Measurements from ENCODE around the gene ERFL.
A peak's percentile ranks its signal among the peaks of the same experiment; 100 is the strongest.

Gene ERFL

DNA sequence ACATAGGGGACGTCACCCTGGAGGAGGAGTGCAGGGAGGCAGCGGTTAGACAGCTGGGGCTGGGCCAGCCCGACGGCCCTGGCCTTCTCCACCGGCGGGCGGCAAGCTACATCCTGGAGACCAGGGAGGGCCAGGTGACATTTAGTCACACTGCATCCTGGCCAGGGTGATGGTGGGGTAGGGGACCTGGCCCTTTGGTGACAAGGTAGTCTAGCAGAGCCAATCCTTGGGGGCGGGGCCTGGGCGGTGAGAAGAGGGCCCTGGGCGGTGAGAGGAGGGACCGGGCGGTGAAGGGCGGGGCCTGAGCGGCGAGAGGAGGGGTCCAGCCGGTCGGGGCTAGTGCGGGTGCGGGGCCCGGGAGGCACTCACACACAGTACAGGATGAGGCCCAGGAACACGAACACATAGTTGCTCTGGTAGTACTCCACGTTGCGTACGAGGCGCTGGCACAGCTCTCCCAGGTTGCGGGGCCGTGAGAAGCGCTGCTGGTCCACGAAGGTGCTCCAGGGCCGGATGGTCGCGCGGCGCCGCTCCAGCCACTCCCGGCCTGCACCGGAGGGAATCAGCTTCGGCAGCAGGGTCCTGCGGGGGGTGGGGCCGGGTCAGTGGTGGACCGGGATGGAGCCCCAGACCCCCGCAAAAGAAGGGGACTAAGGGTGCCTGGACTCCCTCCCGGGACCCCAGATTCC lies 30.3 kb upstream of the ERFL start (continued):
- TF ChIP-seq ZNF391 (tag by site-specific recombination; IDR thresholded peaks at IDR 0.05; ENCODE audit: borderline replicate concordance, low read depth): peak; percentile 69; the same call in 1 of the 2 replicates
- TF ChIP-seq, protein P1, sequence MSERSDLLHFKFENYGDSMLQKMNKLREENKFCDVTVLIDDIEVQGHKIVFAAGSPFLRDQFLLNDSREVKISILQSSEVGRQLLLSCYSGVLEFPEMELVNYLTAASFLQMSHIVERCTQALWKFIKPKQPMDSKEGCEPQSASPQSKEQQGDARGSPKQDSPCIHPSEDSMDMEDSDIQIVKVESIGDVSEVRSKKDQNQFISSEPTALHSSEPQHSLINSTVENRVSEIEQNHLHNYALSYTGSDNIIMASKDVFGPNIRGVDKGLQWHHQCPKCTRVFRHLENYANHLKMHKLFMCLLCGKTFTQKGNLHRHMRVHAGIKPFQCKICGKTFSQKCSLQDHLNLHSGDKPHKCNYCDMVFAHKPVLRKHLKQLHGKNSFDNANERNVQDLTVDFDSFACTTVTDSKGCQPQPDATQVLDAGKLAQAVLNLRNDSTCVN (tag by site-specific recombination; optimal IDR thresholded peaks at IDR 0.05): peak; percentile 56
- no peak for TF ChIP-seq ZNF23 (tag by site-specific recombination; IDR thresholded peaks at IDR 0.05; ENCODE audit: borderline replicate concordance)
- TF ChIP-seq, protein P2, sequence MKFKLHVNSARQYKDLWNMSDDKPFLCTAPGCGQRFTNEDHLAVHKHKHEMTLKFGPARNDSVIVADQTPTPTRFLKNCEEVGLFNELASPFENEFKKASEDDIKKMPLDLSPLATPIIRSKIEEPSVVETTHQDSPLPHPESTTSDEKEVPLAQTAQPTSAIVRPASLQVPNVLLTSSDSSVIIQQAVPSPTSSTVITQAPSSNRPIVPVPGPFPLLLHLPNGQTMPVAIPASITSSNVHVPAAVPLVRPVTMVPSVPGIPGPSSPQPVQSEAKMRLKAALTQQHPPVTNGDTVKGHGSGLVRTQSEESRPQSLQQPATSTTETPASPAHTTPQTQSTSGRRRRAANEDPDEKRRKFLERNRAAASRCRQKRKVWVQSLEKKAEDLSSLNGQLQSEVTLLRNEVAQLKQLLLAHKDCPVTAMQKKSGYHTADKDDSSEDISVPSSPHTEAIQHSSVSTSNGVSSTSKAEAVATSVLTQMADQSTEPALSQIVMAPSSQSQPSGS (tag by site-specific recombination; IDR thresholded peaks at IDR 0.05; ENCODE audit: low read depth): no peak
- TF ChIP-seq, protein P3, sequence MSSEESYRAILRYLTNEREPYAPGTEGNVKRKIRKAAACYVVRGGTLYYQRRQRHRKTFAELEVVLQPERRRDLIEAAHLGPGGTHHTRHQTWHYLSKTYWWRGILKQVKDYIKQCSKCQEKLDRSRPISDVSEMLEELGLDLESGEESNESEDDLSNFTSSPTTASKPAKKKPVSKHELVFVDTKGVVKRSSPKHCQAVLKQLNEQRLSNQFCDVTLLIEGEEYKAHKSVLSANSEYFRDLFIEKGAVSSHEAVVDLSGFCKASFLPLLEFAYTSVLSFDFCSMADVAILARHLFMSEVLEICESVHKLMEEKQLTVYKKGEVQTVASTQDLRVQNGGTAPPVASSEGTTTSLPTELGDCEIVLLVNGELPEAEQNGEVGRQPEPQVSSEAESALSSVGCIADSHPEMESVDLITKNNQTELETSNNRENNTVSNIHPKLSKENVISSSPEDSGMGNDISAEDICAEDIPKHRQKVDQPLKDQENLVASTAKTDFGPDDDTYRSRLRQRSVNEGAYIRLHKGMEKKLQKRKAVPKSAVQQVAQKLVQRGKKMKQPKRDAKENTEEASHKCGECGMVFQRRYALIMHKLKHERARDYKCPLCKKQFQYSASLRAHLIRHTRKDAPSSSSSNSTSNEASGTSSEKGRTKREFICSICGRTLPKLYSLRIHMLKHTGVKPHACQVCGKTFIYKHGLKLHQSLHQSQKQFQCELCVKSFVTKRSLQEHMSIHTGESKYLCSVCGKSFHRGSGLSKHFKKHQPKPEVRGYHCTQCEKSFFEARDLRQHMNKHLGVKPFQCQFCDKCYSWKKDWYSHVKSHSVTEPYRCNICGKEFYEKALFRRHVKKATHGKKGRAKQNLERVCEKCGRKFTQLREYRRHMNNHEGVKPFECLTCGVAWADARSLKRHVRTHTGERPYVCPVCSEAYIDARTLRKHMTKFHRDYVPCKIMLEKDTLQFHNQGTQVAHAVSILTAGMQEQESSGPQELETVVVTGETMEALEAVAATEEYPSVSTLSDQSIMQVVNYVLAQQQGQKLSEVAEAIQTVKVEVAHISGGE (tag by site-specific recombination; conservative IDR thresholded peaks at IDR 0.05; ENCODE audit: low read depth): peak; percentile 22
- no peak for TF ChIP-seq PRDM1 (tag by site-specific recombination; IDR thresholded peaks at IDR 0.05)
- TF ChIP-seq, protein P4, sequence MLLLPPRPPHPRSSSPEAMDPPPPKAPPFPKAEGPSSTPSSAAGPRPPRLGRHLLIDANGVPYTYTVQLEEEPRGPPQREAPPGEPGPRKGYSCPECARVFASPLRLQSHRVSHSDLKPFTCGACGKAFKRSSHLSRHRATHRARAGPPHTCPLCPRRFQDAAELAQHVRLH (tag by site-specific recombination; IDR thresholded peaks at IDR 0.05): 0 out of 2 replicates have a peak, but pooled peaks have one; percentile 57
- TF ChIP-seq ZNF350 (tag by site-specific recombination; IDR thresholded peaks at IDR 0.05): no peak
- TF ChIP-seq, protein P5, sequence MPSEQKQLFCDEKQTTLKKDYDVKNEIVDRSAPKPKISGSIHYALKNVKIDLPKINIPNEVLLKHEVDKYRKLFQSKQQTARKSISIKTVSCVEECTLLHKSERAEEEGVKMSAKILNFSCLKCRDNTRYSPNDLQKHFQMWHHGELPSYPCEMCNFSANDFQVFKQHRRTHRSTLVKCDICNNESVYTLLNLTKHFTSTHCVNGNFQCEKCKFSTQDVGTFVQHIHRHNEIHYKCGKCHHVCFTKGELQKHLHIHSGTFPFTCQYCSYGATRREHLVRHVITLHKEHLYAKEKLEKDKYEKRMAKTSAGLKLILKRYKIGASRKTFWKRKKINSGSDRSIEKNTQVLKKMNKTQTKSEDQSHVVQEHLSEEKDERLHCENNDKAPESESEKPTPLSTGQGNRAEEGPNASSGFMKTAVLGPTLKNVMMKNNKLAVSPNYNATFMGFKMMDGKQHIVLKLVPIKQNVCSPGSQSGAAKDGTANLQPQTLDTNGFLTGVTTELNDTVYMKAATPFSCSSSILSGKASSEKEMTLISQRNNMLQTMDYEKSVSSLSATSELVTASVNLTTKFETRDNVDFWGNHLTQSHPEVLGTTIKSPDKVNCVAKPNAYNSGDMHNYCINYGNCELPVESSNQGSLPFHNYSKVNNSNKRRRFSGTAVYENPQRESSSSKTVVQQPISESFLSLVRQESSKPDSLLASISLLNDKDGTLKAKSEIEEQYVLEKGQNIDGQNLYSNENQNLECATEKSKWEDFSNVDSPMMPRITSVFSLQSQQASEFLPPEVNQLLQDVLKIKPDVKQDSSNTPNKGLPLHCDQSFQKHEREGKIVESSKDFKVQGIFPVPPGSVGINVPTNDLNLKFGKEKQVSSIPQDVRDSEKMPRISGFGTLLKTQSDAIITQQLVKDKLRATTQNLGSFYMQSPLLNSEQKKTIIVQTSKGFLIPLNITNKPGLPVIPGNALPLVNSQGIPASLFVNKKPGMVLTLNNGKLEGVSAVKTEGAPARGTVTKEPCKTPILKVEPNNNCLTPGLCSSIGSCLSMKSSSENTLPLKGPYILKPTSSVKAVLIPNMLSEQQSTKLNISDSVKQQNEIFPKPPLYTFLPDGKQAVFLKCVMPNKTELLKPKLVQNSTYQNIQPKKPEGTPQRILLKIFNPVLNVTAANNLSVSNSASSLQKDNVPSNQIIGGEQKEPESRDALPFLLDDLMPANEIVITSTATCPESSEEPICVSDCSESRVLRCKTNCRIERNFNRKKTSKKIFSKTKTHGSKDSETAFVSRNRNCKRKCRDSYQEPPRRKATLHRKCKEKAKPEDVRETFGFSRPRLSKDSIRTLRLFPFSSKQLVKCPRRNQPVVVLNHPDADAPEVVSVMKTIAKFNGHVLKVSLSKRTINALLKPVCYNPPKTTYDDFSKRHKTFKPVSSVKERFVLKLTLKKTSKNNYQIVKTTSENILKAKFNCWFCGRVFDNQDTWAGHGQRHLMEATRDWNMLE (tag by site-specific recombination; conservative IDR thresholded peaks at IDR 0.05; ENCODE audit: low read depth): no peak
- 0 out of 2 replicates have a peak, but pooled peaks have one; percentile 60 for TF ChIP-seq ZNF777 (tag by site-specific recombination; IDR thresholded peaks at IDR 0.05; ENCODE audit: borderline replicate concordance)
- TF ChIP-seq ZNF561 (tag by site-specific recombination; IDR thresholded peaks at IDR 0.05; ENCODE audit: borderline replicate concordance): peak; percentile 70
- TF ChIP-seq ZNF138 (tag by site-specific recombination; IDR thresholded peaks at IDR 0.05; ENCODE audit: borderline replicate concordance): peak; percentile 38; the same call in 1 of the 2 replicates
- 0 out of 2 replicates have a peak, but pooled peaks have one; percentile 39 for TF ChIP-seq GLI4 (tag by site-specific recombination; IDR thresholded peaks at IDR 0.05)
- no peak for TF ChIP-seq ZNF169 (tag by site-specific recombination; IDR thresholded peaks at IDR 0.05)
- TF ChIP-seq ZSCAN23 (tag by site-specific recombination; IDR thresholded peaks at IDR 0.05): no peak
- TF ChIP-seq ZFP37 (tag by site-specific recombination; IDR thresholded peaks at IDR 0.05): peak; percentile 58
- TF ChIP-seq, protein P6, sequence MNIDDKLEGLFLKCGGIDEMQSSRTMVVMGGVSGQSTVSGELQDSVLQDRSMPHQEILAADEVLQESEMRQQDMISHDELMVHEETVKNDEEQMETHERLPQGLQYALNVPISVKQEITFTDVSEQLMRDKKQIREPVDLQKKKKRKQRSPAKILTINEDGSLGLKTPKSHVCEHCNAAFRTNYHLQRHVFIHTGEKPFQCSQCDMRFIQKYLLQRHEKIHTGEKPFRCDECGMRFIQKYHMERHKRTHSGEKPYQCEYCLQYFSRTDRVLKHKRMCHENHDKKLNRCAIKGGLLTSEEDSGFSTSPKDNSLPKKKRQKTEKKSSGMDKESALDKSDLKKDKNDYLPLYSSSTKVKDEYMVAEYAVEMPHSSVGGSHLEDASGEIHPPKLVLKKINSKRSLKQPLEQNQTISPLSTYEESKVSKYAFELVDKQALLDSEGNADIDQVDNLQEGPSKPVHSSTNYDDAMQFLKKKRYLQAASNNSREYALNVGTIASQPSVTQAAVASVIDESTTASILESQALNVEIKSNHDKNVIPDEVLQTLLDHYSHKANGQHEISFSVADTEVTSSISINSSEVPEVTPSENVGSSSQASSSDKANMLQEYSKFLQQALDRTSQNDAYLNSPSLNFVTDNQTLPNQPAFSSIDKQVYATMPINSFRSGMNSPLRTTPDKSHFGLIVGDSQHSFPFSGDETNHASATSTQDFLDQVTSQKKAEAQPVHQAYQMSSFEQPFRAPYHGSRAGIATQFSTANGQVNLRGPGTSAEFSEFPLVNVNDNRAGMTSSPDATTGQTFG (tag by site-specific recombination; IDR thresholded peaks at IDR 0.05; ENCODE audit: borderline replicate concordance): no peak; the same call in 1 of the 2 replicates
- no peak for TF ChIP-seq ZNF530 (tag by site-specific recombination; IDR thresholded peaks at IDR 0.05; ENCODE audit: low read depth)
- TF ChIP-seq, protein P7, sequence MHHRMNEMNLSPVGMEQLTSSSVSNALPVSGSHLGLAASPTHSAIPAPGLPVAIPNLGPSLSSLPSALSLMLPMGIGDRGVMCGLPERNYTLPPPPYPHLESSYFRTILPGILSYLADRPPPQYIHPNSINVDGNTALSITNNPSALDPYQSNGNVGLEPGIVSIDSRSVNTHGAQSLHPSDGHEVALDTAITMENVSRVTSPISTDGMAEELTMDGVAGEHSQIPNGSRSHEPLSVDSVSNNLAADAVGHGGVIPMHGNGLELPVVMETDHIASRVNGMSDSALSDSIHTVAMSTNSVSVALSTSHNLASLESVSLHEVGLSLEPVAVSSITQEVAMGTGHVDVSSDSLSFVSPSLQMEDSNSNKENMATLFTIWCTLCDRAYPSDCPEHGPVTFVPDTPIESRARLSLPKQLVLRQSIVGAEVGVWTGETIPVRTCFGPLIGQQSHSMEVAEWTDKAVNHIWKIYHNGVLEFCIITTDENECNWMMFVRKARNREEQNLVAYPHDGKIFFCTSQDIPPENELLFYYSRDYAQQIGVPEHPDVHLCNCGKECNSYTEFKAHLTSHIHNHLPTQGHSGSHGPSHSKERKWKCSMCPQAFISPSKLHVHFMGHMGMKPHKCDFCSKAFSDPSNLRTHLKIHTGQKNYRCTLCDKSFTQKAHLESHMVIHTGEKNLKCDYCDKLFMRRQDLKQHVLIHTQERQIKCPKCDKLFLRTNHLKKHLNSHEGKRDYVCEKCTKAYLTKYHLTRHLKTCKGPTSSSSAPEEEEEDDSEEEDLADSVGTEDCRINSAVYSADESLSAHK (tag by site-specific recombination; IDR thresholded peaks at IDR 0.05): no peak
- no peak for TF ChIP-seq ZNF184 (tag by site-specific recombination; IDR thresholded peaks at IDR 0.05)
- no peak for TF ChIP-seq SALL2 (tag by site-specific recombination; IDR thresholded peaks at IDR 0.05; ENCODE audit: borderline replicate concordance)
